MG63 (cell line): ENCODE measurements around the gene TMEM138. TPM values are rescaled to one million over a fixed set of nuclear protein-coding genes. Genes with fewer than 3 reads are reported as not detected.

Experiments used
- DNase-seq: peaks from one replicate; pipeline ENCODE4 v3.0.0-alpha.2; 2020
- H3K27me3 ChIP-seq: fragments of 250-450 bp; sonication (Bioruptor Pico); 2 replicates; pipeline ENCODE4 v1.5.1; 2020; ENCODE audit warnings: mild to moderate bottlenecking, moderate library complexity
- H3K36me3 ChIP-seq: fragments of 250-450 bp; sonication (Bioruptor Pico); 2 replicates; pipeline ENCODE4 v1.5.1; 2020; ENCODE audit warnings: mild to moderate bottlenecking, moderate library complexity
- H3K4me3 ChIP-seq: fragments of 250-450 bp; sonication (Bioruptor Pico); 2 replicates; pipeline ENCODE4 v1.5.1; 2020; ENCODE audit warnings: mild to moderate bottlenecking, moderate library complexity
- H3K9me3 ChIP-seq: fragments of 250-450 bp; sonication (Bioruptor Pico); 2 replicates; pipeline ENCODE4 v1.5.1; 2020; ENCODE audit warnings: mild to moderate bottlenecking, moderate library complexity
- total RNA-seq: library from RNA; depleted of rRNA; stranded (reverse); fragments of >200 nt; shearing (Covaris generic); gene quantifications from 2 replicates; pipeline ENCODE4 v1.2.3, GENCODE V29; 2014; ENCODE audit warnings: low replicate concordance; rRNA removed

The TMEM138 gene
- total RNA-seq, 1 experiment from 2014 or later: 15.0 TPM

- DNase-seq: peak; percentile 56
- H3K27me3 ChIP-seq: no peaks in the 10 kb centered on the region
- no peak overlapping the region for H3K4me3 ChIP-seq
- no peaks in the 10 kb centered on the region for H3K9me3 ChIP-seq
- H3K36me3 ChIP-seq: peaks cover 96% of the 10 kb centered on the region
Observed at GRCh38 chr11:61413496-61413895, 51.3 kb downstream of the TMEM138 start.

GRCh38 chr11:61414547-61414946 lies 52.4 kb downstream of the TMEM138 start:
- Histone ChIP-seq H3K36me3 (peaks cover 98% of the 10 kb centered on the region), H3K9me3 (no peaks in the 10 kb centered on the region), H3K27me3 (no peaks in the 10 kb centered on the region), H3K4me3 (no peak overlapping the region)
- no peak for DNase-seq

GRCh38 chr11:61415381-61415780 lies 53.2 kb downstream of the TMEM138 start:
- Histone ChIP-seq H3K36me3 (peaks cover 98% of the 10 kb centered on the region), H3K27me3 (no peaks in the 10 kb centered on the region), H3K9me3 (no peaks in the 10 kb centered on the region), H3K4me3 (no peak overlapping the region)
- no peak for DNase-seq

GRCh38 chr11:61416941-61417340 lies 54.8 kb downstream of the TMEM138 start:
- Histone ChIP-seq H3K36me3 (peaks cover 98% of the 10 kb centered on the region), H3K4me3 (no peak overlapping the region), H3K27me3 (no peaks in the 10 kb centered on the region), H3K9me3 (no peaks in the 10 kb centered on the region)
- no peak for DNase-seq

- no peak for DNase-seq
- Histone ChIP-seq H3K27me3 (no peaks in the 10 kb centered on the region), H3K9me3 (no peaks in the 10 kb centered on the region), H3K4me3 (no peak overlapping the region), H3K36me3 (peaks cover 100% of the 10 kb centered on the region)
Observed at GRCh38 chr11:61417670-61418069, 55.5 kb downstream of the TMEM138 start.

GRCh38 chr11:61418136-61418535 lies 56.0 kb downstream of the TMEM138 start:
- no peaks in the 10 kb centered on the region for H3K9me3 ChIP-seq
- DNase-seq: no peak
- H3K36me3 ChIP-seq: peaks cover 97% of the 10 kb centered on the region
- no peaks in the 10 kb centered on the region for H3K27me3 ChIP-seq
- no peak overlapping the region for H3K4me3 ChIP-seq

Other genes starting within 250 kb of the TMEM138 start
- 11.3 and 22.9 TPM in 2 replicates for gene VPS37C, start 200.9 kb upstream of the TMEM138 start, total RNA-seq
- not detected in 2 replicates for gene PGA3, start 158.9 kb upstream of the TMEM138 start, total RNA-seq
- not detected in 2 replicates for gene PGA4, start 140.0 kb upstream of the TMEM138 start, total RNA-seq
- not detected in 2 replicates for gene PGA5, start 121.2 kb upstream of the TMEM138 start, total RNA-seq
- not detected in 2 replicates for gene VWCE, start 67.1 kb upstream of the TMEM138 start, total RNA-seq
- gene DDB1, start 29.3 kb upstream of the TMEM138 start, total RNA-seq: 170 and 250 TPM in 2 replicates
- 12.9 and 36.0 TPM in 2 replicates for gene TKFC, start 29.1 kb upstream of the TMEM138 start, total RNA-seq
- gene CYB561A3, start 492 bp upstream of the TMEM138 start, total RNA-seq: 50.5 and 60.2 TPM in 2 replicates
- 7.5 and 12.3 TPM in 2 replicates for gene TMEM216, start 30.2 kb downstream of the TMEM138 start, total RNA-seq
- 26.0 and 40.3 TPM in 2 replicates for gene CPSF7, start 67.6 kb downstream of the TMEM138 start, total RNA-seq
- 18.2 and 35.5 TPM in 2 replicates for gene SDHAF2, start 67.8 kb downstream of the TMEM138 start, total RNA-seq
- 1.0 and 1.3 TPM in 2 replicates for gene LRRC10B, start 146.4 kb downstream of the TMEM138 start, total RNA-seq
- 3.7 and 9.9 TPM in 2 replicates for gene SYT7, start 218.7 kb downstream of the TMEM138 start, total RNA-seq